Measurements from ENCODE around the gene OCA2.

DNA sequence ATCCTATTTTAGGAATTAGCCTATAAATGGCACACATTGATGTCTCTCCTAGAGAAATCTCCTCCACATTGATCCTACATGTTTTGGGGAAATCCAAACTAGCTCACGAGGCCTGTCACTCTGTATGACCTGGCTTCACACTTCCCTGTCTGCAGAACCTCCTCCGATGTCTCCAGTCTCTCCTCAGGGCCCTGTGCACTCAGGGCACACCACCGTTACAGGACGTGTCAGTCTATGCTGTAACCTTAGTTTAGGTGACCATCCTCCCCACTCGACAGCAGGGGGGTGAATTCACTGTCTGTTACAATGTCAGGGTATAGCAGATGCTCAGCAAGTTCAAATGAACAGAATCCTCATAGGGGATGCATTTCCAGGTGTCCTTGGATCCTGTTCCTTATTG is 249.1 kb downstream of the OCA2 start:
- TF ChIP-seq, protein P1, sequence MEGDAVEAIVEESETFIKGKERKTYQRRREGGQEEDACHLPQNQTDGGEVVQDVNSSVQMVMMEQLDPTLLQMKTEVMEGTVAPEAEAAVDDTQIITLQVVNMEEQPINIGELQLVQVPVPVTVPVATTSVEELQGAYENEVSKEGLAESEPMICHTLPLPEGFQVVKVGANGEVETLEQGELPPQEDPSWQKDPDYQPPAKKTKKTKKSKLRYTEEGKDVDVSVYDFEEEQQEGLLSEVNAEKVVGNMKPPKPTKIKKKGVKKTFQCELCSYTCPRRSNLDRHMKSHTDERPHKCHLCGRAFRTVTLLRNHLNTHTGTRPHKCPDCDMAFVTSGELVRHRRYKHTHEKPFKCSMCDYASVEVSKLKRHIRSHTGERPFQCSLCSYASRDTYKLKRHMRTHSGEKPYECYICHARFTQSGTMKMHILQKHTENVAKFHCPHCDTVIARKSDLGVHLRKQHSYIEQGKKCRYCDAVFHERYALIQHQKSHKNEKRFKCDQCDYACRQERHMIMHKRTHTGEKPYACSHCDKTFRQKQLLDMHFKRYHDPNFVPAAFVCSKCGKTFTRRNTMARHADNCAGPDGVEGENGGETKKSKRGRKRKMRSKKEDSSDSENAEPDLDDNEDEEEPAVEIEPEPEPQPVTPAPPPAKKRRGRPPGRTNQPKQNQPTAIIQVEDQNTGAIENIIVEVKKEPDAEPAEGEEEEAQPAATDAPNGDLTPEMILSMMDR (IDR thresholded peaks at IDR 0.05; ENCODE audit: low read depth, low read length), result no peak
- no peak for TF ChIP-seq POLR2A (IDR thresholded peaks at IDR 0.05; ENCODE audit: extremely low read depth, insufficient read length)
- TF ChIP-seq, protein P2, sequence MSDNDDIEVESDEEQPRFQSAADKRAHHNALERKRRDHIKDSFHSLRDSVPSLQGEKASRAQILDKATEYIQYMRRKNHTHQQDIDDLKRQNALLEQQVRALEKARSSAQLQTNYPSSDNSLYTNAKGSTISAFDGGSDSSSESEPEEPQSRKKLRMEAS (IDR thresholded peaks at IDR 0.05; ENCODE audit: low read depth, low read length), result no peak

Measured in NB4 (cell line).